HG03108 (cell line): ENCODE measurements around the gene ARHGEF3.
"Not testable (repeated sequence)": the region's sequence is repeated elsewhere in the genome, so short reads cannot be mapped to it uniquely, and the experiment has no call there.

Experiments used
- ATAC-seq: cut with Tn5 transposase; IDR thresholded peaks from one replicate; pipeline ENCODE4 v1.9.1; 2021; ENCODE audit warnings: moderate library complexity; ENCODE audit not compliant: unreplicated experiment

Gene ARHGEF3

DNA sequence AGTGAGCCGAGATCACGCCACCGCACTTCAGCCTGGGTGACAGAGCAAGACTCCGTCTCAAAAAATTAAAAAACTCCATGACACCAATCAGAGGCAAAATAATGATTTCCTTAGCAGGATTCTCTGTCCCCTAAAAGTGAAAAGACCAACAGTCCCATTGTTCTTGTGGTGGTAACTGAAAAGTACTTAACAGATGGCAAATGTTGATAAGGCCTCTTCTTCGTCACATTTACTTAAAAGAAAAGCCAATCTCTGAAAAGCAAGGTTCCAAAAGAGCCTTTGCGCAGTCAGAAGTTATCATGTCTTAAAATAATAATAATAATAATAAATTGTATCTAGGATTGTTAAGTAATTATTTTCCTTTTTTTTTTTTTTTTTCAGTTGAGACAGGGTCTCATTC, 62.7 kb downstream of the ARHGEF3 start:
- ATAC-seq, result no peak

DNA sequence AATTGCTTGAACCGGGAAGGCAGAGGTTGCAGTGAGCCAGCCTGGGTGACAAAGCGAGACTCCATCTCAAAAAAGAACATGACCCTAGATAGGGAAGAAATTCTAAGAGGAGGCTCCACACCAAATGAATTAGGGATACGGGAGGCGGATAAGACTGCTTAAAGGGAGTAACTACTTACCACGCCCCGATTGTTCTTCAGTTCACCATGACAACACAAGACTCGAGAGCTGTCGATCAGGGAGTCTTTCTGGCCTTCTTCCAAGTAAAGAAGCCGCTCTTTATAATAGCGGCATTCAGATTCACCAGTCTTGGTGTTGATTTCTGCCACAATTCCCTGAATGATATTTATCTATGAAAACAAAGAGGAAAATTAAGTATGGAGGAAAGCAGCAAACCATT, 64.7 kb downstream of the ARHGEF3 start:
- no peak for ATAC-seq

DNA sequence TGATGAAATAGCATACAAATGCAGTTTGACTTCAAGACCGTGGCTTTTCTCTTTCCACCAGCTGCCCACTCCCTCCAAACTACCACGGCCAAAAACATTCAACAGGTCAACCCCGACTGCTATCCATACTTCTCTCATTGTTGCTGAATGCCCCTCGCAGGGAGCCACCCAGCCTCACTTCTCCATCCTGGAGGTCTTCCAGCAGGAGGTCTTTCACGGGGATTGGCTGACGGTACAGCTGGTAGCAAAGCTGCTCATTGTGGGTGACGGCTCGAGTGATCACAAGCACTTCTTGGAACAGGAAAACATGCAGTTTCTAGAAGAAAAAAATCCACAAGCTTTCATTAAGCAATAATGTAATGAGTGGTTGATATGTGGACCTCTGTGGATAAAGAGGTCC, 69.6 kb downstream of the ARHGEF3 start:
- ATAC-seq, result no peak

DNA sequence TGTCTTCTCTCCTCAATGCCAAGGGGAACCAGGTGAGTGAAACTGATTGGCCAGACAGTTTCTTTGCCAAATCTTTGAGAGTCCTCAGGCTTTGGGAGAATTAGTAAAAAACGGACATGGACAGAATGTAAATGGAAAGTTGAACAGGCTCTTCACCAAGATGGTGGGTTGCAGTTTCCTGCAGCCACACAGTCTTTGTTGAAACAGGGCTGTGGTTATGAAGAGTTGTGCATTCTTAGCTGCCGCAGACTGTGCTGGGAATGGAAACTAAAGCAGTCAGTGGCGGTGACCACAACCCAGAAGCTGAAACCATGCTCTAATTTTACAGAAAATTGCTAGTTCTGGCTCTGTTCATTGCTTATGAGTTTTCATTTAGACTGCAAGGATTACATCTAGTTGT, 76.6 kb downstream of the ARHGEF3 start:
- peak; percentile 97 for ATAC-seq

DNA sequence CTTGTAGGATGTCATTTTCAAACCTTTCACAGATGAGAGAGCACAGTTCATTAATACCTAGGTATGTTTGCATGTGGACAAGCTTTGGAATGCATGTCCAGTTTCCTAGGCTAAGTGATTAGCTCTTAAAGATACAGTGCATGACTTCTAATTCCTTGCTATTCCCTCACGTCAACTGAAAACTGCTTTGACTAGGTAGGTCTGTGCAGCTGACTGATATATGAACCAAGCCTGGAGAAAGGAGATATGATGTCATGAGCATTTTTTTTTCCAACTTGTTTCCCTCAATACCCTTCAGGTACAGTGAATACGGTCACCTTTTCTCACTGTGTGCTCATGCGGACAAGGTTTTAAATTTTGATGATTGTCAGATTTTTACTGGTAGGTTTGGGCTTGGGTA, 77.1 kb downstream of the ARHGEF3 start:
- no peak for ATAC-seq

DNA sequence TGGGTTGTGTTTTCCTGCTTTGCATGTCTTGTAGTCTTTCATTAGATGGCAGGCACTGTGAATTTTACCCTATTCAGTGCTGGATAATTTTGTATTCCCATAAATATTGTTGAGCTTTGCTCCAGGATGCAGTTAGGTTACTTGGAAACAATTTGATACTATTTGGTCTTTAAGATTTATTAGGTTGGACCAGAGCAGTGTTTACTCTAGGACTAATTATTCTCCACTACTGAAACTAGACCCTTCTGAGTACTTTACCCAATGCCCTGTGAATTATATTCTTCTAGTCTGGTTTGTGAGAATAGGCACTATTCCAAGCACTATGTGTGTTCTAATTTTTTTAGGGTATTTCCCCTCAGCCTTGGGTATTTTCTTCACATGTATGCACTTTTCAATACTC, 80.9 kb downstream of the ARHGEF3 start:
- ATAC-seq, result no peak

DNA sequence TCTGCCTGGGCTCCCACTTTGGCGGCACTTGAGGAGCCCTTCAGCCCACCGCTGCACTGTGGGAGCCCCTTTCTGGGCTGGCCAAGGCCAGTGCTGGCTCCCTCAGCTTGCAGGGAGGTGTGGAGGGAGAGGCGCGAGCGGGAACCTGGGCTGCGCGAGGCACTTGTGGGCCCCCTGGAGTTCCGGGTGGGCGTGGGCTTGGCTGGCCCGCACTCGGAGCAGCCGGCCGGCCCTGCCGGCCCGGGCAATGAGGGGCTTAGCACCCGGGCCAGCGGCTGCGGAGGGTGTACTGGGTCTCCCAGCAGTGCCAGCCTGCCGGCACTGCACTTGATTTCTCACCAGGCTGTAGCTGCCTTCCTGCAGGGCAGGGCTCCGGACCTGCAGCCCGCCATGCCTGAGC, 82.9 kb downstream of the ARHGEF3 start:
- ATAC-seq, result not testable (repeated sequence)

DNA sequence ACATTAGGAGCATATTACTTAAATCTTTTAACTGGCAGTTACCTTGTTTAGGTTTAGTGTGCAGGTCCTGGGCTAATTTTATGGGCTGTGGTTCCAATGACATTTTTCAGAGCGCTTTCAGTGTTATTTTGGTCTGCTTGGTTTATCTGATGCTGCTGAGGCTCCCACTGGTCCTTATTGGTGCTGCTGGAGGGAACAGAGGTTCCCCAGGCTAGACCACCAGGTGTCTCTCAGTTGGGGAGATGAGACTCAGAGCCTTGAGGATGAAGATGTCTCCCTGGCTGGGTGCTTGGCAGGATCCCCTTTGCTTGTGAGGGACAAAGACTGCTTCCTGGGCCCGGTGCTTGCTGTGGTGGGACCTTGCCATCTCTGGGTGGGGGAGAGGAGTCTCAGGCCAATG, 90.4 kb downstream of the ARHGEF3 start:
- no peak for ATAC-seq

DNA sequence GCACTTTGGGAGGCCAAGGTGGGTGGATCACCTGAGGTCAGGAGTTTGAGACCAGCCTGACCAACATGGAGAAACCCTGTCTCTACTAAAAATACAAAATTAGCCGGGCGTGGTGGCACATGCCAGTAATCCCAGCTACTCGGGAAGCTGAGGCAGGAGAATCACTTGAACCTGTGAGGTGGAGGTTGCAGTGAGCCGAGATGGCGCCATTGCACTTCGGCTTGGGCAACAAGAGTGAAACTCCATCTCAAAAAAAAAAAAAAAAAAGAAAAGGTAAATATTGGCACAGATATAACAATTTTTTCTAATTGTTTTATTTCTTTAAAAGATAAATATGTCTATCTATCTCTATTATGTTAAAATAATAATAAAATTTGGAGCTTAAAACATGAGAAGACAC, 94.3 kb downstream of the ARHGEF3 start:
- not testable (repeated sequence) for ATAC-seq

DNA sequence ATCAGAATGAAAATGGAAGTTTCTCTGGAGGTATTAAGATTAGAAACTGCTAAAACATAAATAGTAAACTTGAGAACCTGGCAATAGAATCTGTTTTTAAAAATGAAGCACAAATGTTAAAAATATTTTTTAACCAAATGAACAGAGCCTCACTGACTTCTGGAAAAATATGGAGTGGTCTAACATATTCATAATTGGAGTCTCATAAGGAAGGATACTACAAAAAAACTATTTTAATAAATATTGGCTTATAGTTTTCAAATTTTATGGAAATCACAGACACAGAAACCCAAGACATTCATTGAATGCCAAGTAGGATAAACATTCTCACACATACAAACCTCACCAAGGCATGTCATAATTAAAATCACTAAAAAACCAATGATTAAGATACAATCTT, 95.1 kb downstream of the ARHGEF3 start:
- no peak for ATAC-seq

DNA sequence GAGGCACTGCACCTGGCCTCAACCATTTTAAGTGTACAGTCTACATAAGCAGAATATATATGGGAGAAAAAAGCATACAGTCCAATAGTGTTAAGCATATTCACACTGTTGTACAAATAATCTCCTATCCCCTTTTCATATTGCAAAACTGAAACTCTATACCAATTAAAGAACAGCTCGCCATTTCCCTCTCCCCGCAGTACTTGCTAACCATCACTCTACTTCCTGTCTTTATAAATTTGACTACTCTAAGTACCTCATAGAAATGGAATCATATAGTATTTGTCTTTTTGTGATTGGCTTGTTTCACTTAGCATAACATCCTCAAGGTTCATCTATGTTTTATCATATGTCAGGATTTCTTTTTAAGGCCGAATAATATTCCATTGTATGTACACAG, 97.0 kb downstream of the ARHGEF3 start:
- no peak for ATAC-seq

DNA sequence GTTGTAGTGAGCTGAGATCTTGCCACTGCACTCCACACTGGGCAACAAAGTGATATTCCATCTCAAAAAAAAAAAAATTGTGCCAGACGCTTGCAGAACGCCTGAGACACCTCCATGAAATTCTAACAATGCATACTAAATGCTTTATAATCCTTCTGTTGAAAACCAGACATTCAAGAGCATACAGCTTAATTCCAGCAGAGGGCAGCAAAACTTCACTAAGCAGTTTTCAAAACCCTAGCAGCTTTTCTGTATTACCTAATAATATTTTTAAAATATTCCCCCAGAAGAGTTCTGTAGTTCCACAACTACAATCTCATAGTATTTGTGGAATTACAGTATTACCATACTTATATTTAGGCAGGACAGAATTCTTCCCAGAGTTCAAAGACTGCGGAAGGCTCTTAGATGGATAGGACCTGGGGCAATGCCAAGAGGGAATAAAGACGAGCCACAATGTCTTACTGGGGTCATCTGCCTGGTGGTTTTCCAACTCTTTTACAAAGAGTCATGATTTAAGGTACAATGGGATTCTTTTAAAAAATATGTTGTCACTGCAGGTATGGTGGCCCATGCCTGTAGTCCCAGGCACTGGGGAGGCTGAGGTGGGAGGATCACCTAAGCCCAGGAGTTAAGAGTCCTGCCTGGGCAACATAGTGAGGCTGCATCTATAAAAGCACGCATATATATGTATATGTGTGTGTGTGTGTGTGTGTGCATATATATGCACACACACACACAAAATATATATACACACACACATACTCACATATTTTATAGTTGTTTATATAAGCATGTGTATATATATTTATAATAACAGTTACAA, 99.0 kb downstream of the ARHGEF3 start:
- ATAC-seq, result no peak

DNA sequence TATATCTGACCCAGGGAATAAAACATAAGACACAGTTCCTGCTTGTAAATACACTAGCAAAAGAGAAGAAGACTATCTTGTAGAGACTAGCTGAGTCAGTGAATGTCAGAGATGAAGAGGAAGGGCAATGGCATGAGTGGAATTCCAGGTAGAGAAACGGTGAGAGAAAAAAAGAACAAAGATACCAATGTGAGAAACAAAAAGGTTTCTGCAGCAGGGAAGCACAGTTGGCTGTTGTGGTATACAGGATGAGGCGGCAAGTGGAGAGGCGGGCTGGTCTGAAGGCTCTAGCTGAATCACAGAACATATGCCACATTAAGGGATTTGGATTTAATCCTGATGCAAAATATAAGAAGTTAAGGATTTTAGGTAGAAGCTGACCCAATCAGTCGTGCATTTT, 101.6 kb downstream of the ARHGEF3 start:
- ATAC-seq, result no peak

DNA sequence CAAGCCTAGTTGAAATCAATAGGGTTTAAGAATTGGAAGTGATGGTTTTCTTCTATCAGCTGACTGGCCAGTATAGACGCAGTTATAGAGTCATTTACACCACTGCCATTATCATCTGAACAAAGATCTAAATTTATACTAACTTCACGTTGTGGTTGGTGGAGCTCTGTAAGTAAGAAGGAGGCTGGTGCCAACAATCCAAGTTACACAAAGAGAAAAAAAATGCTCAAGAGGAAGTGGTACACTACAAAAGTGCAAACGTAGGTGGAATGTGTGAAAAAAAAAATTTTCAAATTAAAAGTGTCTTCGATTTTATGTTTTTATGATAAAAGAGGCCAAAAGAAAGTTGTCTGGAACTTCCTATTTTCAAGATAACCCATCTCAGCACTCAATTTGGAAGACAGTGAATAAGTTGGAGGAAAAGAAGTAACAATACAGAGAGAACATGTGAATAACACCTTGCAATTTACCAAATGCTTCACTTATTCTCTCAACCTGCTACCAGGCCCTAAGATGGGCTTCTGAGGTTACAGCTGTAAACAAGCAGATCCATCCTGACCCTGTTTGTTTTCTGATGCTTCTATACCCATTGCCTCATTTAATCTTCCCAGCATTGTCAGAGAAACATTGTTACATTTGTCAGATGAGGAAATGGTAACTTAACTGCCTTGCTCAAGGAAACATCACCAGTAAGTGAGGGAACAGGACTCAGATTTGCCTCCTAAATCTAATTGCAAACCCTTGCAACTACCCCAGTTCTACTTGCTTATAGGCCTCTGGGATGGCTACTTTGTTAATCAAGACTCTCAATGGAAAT, 106.7 kb downstream of the ARHGEF3 start:
- ATAC-seq, result no peak

DNA sequence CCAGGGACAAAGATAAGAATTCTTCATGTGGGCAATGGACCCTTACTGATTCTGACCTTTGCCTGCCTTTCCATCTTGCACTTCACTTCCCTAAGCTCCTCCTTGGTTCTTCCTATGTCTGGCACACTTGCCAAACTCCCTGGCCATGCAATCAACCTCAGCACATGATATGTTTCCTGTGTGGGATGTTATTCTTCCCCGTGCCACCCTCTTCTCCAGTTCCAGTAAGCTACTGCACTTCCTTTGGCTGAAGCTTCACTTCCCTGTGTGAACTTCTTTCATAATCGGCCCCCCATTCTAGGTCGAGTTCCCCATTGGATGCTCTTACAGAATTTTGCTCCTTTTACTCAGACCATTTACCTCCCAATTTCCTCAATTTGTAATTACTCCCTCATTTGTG, 108.0 kb downstream of the ARHGEF3 start:
- ATAC-seq, result no peak

DNA sequence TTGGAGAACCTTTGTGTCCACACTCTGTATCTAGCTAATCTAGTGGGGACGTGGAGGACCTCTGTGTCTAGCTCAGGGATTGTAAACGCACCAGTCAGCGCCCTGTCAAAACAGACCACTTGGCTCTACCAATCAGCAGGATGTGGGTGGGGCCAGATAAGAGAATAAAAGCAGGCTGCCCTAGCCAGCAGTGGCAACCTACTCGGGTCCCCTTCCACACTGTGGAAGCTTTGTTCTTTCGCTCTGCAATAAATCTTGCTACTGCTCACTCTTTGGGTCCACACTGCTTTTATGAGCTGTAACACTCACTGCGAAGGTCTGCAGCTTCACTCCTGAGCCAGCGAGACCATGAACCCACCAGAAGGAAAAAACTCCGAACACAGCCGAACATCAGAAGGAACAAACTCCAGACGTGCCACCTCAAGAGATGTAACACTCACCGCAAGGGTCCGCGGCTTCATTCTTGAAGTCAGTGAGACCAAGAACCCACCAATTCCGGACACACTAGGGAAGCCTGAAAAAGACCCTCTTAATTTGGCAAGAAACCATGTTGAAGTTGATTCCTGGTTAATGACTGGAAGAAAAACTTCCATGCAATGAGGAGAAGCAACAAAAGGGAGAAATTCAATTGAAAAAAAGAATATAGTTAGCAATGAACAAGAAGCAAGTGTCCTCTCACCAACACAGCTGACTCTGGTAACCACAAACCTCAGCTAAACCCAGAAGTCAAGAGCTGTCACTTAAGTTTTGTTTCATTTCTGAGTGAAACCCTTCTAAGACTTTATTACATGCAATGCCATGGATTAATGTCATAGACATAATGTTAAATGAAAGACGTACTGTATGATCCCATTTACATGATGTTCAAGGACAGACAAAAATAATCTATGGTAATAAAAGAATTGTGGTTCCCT, 109.0 kb downstream of the ARHGEF3 start:
- peak; percentile 77 for ATAC-seq

DNA sequence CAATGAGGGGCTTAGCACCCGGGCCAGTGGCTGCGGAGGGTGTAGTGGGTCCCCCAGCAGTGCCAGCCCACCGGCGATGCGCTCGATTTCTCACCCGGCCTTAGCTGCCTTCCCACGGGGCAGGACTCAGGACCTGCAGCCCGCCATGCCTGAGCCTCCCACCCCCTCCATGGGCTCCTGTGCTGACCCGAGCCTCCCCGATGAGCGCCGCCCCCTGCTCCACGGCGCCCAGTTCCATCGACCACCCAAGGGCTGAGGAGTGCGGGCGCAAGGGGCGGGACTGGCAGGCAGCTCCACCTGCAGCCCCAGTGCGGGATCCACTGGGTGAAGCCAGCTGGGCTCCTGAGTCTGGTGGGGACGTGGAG, 109.8 kb downstream of the ARHGEF3 start:
- ATAC-seq, result not testable (repeated sequence)

DNA sequence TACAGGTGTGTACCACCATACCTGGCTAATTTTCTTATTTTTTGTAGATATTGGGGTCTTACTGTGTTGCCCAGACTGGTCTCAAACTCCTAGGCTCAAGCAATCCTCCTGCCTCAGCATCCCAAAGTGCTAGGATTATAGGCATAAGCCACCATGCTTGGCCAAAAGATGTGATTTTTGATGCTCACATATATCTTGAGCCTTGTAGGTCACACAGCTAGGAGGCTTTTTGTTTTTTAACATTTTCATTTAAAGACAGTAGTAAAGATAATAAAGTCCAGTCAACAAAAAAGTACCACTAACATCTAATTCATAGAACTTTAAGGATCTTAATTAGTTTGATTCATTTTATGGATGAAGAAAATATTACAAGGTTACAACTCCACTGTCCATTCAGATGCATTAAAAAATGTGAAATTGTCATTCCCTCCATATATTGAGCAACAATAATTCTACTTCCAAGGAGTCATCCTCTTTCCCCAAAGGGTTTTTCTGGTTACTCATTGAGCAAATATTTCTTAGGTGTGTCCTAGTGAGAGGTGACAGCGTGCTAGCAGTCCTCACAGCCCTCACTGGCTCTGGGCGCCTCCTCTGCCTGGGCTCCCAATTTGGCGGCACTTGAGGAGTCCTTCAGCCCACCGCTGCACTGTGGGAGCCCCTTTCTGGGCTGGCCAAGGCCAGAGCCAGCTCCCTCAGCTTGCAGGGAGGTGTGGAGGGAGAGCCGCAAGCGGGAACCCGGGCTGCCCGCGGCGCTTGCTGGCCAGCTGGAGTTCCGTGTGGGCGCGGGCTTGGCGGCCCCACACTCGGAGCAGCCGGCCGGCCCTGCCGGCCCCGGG, 110.4 kb downstream of the ARHGEF3 start:
- ATAC-seq, result no peak

DNA sequence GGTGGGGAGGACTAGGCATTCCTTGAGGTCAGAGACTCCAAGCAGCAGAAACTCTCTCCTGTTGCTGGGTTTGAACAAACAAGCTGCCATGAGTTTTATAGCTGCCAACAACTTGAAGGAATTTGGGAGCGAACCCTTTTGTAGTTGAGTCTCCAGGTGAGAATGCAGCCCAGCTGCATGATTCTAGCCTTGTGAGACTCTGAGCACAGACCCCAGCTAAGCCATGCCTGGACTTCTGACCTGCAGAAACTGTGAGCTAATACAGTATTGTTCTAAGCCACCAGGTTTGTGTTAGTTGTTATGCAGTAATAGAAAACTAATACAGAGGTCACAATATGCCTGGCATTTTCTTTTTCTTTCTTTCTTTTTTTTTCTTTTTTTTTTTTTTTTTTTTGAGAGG, 112.4 kb downstream of the ARHGEF3 start:
- ATAC-seq, result no peak

DNA sequence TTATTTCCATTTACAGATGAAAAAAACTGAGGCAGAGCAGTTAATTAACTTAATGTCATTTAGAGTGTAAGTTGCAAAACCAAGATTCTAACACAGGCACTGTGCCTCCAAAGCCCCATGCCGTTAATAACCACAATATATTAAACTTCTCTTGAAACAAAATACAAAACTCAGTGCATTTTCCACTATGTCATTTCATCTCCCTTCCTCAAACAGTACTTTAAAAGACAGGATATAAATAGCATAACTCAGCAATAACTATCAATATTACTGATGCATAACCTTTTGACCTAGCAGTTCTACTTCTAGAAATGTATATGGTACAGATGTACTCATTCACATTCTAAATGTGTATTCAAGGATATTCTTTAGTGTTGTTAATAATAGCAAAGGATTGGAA, 113.6 kb downstream of the ARHGEF3 start:
- peak; percentile 57 for ATAC-seq
